Kidney tubule cell (primary cell): ENCODE results near the gene GALNT12.

Source experiments
- DNase-seq: peaks from one replicate; pipeline ENCODE4 v3.0.0-alpha.2; 2018; ENCODE audit warnings: low spot score

Gene GALNT12

GRCh38 chr9:98860871-98861293, 53.4 kb downstream of the GALNT12 start:
- peak; percentile 47 for DNase-seq

- DNase-seq, result peak; percentile 33
Observed at GRCh38 chr9:98861781-98862504, 54.5 kb downstream of the GALNT12 start.

GRCh38 chr9:98862936-98863335, 55.5 kb downstream of the GALNT12 start:
- no peak for DNase-seq

- no peak for DNase-seq
Observed at GRCh38 chr9:98864281-98865174, 57.1 kb downstream of the GALNT12 start.

GRCh38 chr9:98865284-98865875, 57.9 kb downstream of the GALNT12 start:
- DNase-seq, result no peak

- no peak for DNase-seq
Observed at GRCh38 chr9:98866435-98867102, 59.1 kb downstream of the GALNT12 start.

GRCh38 chr9:98867103-98867428, 59.6 kb downstream of the GALNT12 start:
- DNase-seq, result no peak

GRCh38 chr9:98867429-98868168, 60.1 kb downstream of the GALNT12 start:
- DNase-seq, result peak; percentile 40

- DNase-seq, result no peak
Observed at GRCh38 chr9:98869078-98869745, 61.7 kb downstream of the GALNT12 start.

GRCh38 chr9:98869866-98870265, 62.4 kb downstream of the GALNT12 start:
- peak; percentile 55 for DNase-seq

GRCh38 chr9:98870782-98871557, 63.5 kb downstream of the GALNT12 start:
- DNase-seq, result no peak

- DNase-seq, result no peak
Observed at GRCh38 chr9:98871558-98872065, 64.1 kb downstream of the GALNT12 start.

- no peak for DNase-seq
Observed at GRCh38 chr9:98873526-98873925, 66.1 kb downstream of the GALNT12 start.

GRCh38 chr9:98873951-98874371, 66.5 kb downstream of the GALNT12 start:
- peak; percentile 42 for DNase-seq

GRCh38 chr9:98874721-98875255, 67.3 kb downstream of the GALNT12 start:
- DNase-seq, result no peak

- no peak for DNase-seq
Observed at GRCh38 chr9:98875536-98875935, 68.1 kb downstream of the GALNT12 start.

- DNase-seq, result no peak
Observed at GRCh38 chr9:98877311-98877710, 69.8 kb downstream of the GALNT12 start.

- no peak for DNase-seq
Observed at GRCh38 chr9:98879094-98879962, 71.9 kb downstream of the GALNT12 start.

- DNase-seq, result no peak
Observed at GRCh38 chr9:98879963-98880310, 72.5 kb downstream of the GALNT12 start.
